Esophagus squamous epithelium (tissue), 5 donors: ENCODE measurements around the gene PTK7. TPM values are rescaled to one million over a fixed set of nuclear protein-coding genes. Genes with fewer than 3 reads are reported as not detected.

Experiments
- DNase-seq: peaks from one replicate; lab custom pipeline; 2025; lab: John Stamatoyannopoulos, UW
- H3K27ac ChIP-seq, 4 donors: fragments of 200-600 bp; sonication (generic); one replicate each; pipeline ENCODE4 v1.5.1; 2016 to 2019; ENCODE audit warnings: mild to moderate bottlenecking in 1 of 4
- H3K27me3 ChIP-seq, 4 donors: fragments of 200-600 bp; sonication (generic); 1 replicate in 3 of 4; 2 replicates in 1 of 4; pipeline versions ENCODE4 v1.5.1 to v1.6.0; 2017 to 2021; ENCODE audit warnings: antibody characterized with exemption in 1 of 4
- H3K36me3 ChIP-seq, 3 donors: fragments of 200-600 bp; sonication (generic); one replicate each; pipeline ENCODE4 v1.5.1; 2016 to 2019
- H3K4me1 ChIP-seq, 3 donors: fragments of 200-600 bp; sonication (generic); one replicate each; pipeline ENCODE4 v1.5.1; 2017 to 2019
- H3K4me3 ChIP-seq, 4 donors: fragments of 200-600 bp; sonication (generic); 1 replicate in 3 of 4; 2 replicates in 1 of 4; pipeline ENCODE4 v1.5.1; 2016 to 2019; ENCODE audit warnings: mild to moderate bottlenecking in 2 of 4, moderate library complexity in 1 of 4
- H3K9me3 ChIP-seq, 3 donors: fragments of 200-600 bp; sonication (generic); one replicate each; pipeline ENCODE4 v1.5.1; 2016 to 2019
- CTCF ChIP-seq, 6 experiments: fragments of 450-650 bp in 4 of 6; fragments of 200-600 bp in 2 of 6; sonication (generic) in 2 of 6; IDR thresholded peaks; one replicate each; pipeline ENCODE4 v1.5.1; 2016 to 2019; ENCODE audit warnings: antibody characterized with exemption in 6 of 6, mild to moderate bottlenecking in 4 of 6, moderate library complexity in 4 of 6
- POLR2A ChIP-seq, 4 donors: fragments of 450-650 bp; IDR thresholded peaks; one replicate each; pipeline ENCODE4 v1.6.1; 2017; ENCODE audit warnings: antibody characterized with exemption in 4 of 4, mild to moderate bottlenecking in 4 of 4, moderate library complexity in 3 of 4
- WGBS, 2 donors: methylation state at CpG; one replicate each; pipeline ENCODE4 v1.1.5; 2018; 5-methylcytosine and 5-hydroxymethylcytosine counted together
- intact Hi-C: fragments of 100-400 bp; cut with DNase I; formaldehyde crosslinking; loops from one replicate; pipeline ENCODE4 v1.15.0; 2022
- total RNA-seq, 4 donors: library from RNA; depleted of rRNA; stranded (reverse); fragments of >200 nt; gene quantifications; one replicate each; pipeline ENCODE4 v1.1.0, GENCODE V29; 2016
- donor health status: DM: yes; HTN: yes; CAD: no.

The PTK7 gene
- total RNA-seq, 4 donors from 2014 or later = 30.6 to 44.1 (median 36.7) TPM

- Histone ChIP-seq H3K4me3 (no peak overlapping the region), H3K9me3 (no peaks in the 10 kb centered on the region), H3K27ac (peak overlapping the region; percentile 49 to 80 (median 70)), H3K27me3 (no peaks in the 10 kb centered on the region), H3K36me3 (no peaks in the 10 kb centered on the region), H3K4me1 (peaks cover 11 to 90% (median 44%) of the 10 kb centered on the region in 3 donors)
- intact Hi-C loops = no loop called here
- 51 to 58% methylated on average over 5 to 15 of the region's 25 CpGs for WGBS, 2 donors
- no peak for DNase-seq
- no peak for TF ChIP-seq CTCF (IDR thresholded peaks at IDR 0.05)
- no peak for TF ChIP-seq POLR2A (IDR thresholded peaks at IDR 0.05)
These were observed 47.6 kb downstream of the PTK7 start for GRCh38 chr6:43123461-43124314.

DNA sequence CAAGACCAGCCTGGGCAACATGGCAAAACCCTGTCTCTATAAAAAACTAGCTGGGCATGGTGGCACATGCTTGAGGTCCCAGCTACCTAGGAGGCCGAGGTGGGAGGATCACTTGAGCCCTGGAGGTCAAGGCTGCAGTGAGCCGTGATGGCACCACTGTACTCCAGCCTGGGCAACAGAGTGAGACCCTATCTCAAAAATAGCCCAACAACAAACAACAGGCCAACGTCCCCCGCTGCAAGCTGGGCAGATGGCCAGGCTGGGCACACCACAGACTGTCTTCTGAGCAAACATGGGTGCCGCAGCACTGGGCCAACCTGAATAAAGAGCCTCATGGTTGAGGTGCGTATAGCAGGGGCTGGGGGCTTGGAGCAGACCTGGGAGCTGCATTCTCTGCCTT, 48.4 kb downstream of the PTK7 start:
- WGBS, 2 donors = 71 to 80% methylated on average over 3 to 4 of the region's 6 CpGs
- intact Hi-C loops = no loop called here
- Histone ChIP-seq H3K4me1 (peaks cover 11 to 94% (median 46%) of the 10 kb centered on the region in 3 donors), H3K36me3 (no peaks in the 10 kb centered on the region), H3K27me3 (no peaks in the 10 kb centered on the region), H3K27ac (peak overlapping the region in 3 of 4 donors; percentile 37 to 80 (median 49)), H3K9me3 (no peaks in the 10 kb centered on the region), H3K4me3 (no peak overlapping the region)
- TF ChIP-seq CTCF (IDR thresholded peaks at IDR 0.05) (no peak), POLR2A (IDR thresholded peaks at IDR 0.05) (no peak)
- no peak for DNase-seq

- Histone ChIP-seq H3K27me3 (no peaks in the 10 kb centered on the region), H3K4me1 (peaks cover 11 to 96% (median 48%) of the 10 kb centered on the region in 3 donors), H3K36me3 (peaks cover 0 to under 1% (median 0%) of the 10 kb centered on the region in 3 donors), H3K4me3 (no peak overlapping the region), H3K9me3 (no peaks in the 10 kb centered on the region), H3K27ac (peak overlapping the region in 1 of 4 donors; percentile 80)
- no peak for TF ChIP-seq CTCF (IDR thresholded peaks at IDR 0.05)
- no peak for TF ChIP-seq POLR2A (IDR thresholded peaks at IDR 0.05)
- intact Hi-C loops = loop anchor here (5.0 kb wide), 1 partner anchor 53 kb away; no protein-coding TSS in a partner anchor
- 67 to 77% methylated on average over 1 to 4 of the region's 6 CpGs for WGBS, 2 donors
- no peak for DNase-seq
These were observed 49.0 kb downstream of the PTK7 start for GRCh38 chr6:43125119-43125518.

DNA sequence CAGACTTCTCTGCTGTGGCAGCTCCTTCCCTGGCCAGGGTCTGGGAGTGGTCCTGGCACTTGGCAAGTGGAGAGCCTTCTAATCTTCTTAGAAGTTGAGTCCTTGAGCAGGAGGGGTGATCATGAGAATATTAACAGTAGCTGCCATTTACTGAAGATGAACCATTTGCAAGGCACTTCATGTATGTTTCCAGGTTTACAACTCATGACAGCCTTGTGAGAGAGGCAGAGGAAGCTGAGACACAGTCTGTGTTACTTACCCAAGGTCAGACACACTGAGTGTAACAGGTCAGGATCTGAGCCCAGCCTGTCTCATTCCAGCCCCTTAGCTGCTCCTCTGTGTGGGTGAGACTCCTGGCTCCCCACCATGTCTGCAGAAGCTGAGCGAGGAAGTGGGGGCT, 49.4 kb downstream of the PTK7 start:
- Histone ChIP-seq H3K27me3 (no peaks in the 10 kb centered on the region), H3K36me3 (peaks cover 0 to 4% (median 0%) of the 10 kb centered on the region in 3 donors), H3K4me1 (peaks cover 11 to 92% (median 45%) of the 10 kb centered on the region in 3 donors), H3K27ac (peak overlapping the region in 2 of 4 donors; percentile 17 to 80), H3K4me3 (no peak overlapping the region), H3K9me3 (no peaks in the 10 kb centered on the region)
- intact Hi-C loops = loop anchor here (5.0 kb wide), 1 partner anchor 53 kb away; no protein-coding TSS in a partner anchor
- no peak for TF ChIP-seq POLR2A (IDR thresholded peaks at IDR 0.05)
- no peak for TF ChIP-seq CTCF (IDR thresholded peaks at IDR 0.05)
- 100% methylated on average over 1 of the region's 1 CpG; no CpG with 5 or more reads in 1 of the 2 donors for WGBS, 2 donors
- DNase-seq = no peak

DNA sequence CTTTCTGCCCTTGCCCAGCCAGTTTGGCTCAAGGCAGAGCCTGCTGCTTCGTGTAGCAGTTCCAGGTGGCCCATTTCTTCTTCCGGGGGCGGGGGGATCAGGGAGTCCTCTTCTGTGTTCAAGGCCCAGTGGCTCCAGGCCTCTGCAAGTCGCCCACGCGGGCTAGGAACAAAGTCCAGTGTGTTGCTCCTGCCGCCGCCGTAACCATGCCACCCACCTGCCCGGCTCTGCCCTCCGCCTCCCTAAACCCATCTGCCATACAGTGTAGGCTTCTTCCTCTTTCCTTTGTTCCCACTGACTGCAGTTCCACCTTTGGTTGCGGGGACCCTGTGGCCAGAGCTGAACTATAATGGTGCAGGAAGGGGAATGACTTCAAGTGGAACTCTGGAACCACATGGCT, 51.1 kb downstream of the PTK7 start:
- Histone ChIP-seq H3K27me3 (no peaks in the 10 kb centered on the region), H3K27ac (peak overlapping the region in 2 of 4 donors; percentile 18 to 80), H3K4me3 (no peak overlapping the region), H3K9me3 (no peaks in the 10 kb centered on the region), H3K4me1 (peaks cover 5 to 76% (median 29%) of the 10 kb centered on the region in 3 donors), H3K36me3 (peaks cover 0 to 21% (median 0%) of the 10 kb centered on the region in 3 donors)
- DNase-seq = no peak
- WGBS, 2 donors = 92% methylated on average over 8 of the region's 12 CpGs; no CpG with 5 or more reads in 1 of the 2 donors
- intact Hi-C loops = loop anchor here (5.0 kb wide), 1 partner anchor 55 kb away; no protein-coding TSS in a partner anchor
- TF ChIP-seq CTCF (IDR thresholded peaks at IDR 0.05) = no peak
- no peak for TF ChIP-seq POLR2A (IDR thresholded peaks at IDR 0.05)
